ENCODE results near the gene CIDEC.

The CIDEC gene

GRCh38 chr3:9843715-9844438, 36.2 kb downstream of the CIDEC start, which contains the start of gene RPUSD3:
TSS of gene RPUSD3 (minus strand) at chr3:9844008. CDS start at chr3:9843990, 18 bp downstream.
- DNase-seq (ENCODE audit: low read depth, low spot score), result peak; percentile 55
- POLR2A ChIA-PET, result interaction anchor here (1.0 to 1.8 kb wide), 6 partner anchors 12 to 103 kb away, joined by 3 to 7 read pairs (median 4); partner anchors contain the start of gene ARPC4

GRCh38 chr3:9841015-9841414, 39.0 kb downstream of the CIDEC start:
- no peak for DNase-seq (ENCODE audit: low read depth, low spot score)
- no peak overlapping the region for H3K4me3 ChIP-seq (ENCODE audit: low read depth, low read length)
- TF ChIP-seq CTCF (IDR thresholded peaks at IDR 0.05; ENCODE audit: insufficient read depth, low read length, missing control alignments), result no peak
- ChIA-PET CTCF (interaction anchor here (1.8 to 2.7 kb wide), 3 partner anchors 8 to 106 kb away, joined by 9 to 13 read pairs (median 12); no protein-coding TSS in a partner anchor), POLR2A (interaction anchor here (0.6 kb wide), 1 partner anchor 43 kb away, joined by 4 read pairs; no protein-coding TSS in a partner anchor)

More at GRCh38 chr3:9843715-9844438, 36.2 kb downstream of the CIDEC start, which contains the start of gene RPUSD3:
- no peak for TF ChIP-seq CTCF (IDR thresholded peaks at IDR 0.05; ENCODE audit: insufficient read depth, low read length, missing control alignments)
- CTCF ChIA-PET, result interaction anchor here (0.7 to 4.2 kb wide), 8 partner anchors 14 to 129 kb away, joined by 3 to 42 read pairs (median 4); partner anchors contain the start of gene CRELD1
- peak within 1 kb of the TSS; percentile 94 for H3K4me3 ChIP-seq (ENCODE audit: low read depth, low read length)

- ChIA-PET POLR2A (no interaction called here), CTCF (interaction anchor here (1.1 to 2.7 kb wide), 4 partner anchors 7 to 170 kb away, joined by 3 to 12 read pairs (median 6); no protein-coding TSS in a partner anchor)
- TF ChIP-seq CTCF (IDR thresholded peaks at IDR 0.05; ENCODE audit: insufficient read depth, low read length, missing control alignments), result no peak
- no peak overlapping the region for H3K4me3 ChIP-seq (ENCODE audit: low read depth, low read length)
- no peak for DNase-seq (ENCODE audit: low read depth, low spot score)
Measured at GRCh38 chr3:9838856-9839255, 41.2 kb downstream of the CIDEC start.

GRCh38 chr3:9837701-9838582, 42.1 kb downstream of the CIDEC start:
- DNase-seq (ENCODE audit: low read depth, low spot score), result no peak
- CTCF ChIA-PET, result interaction anchor here (0.6 to 2.2 kb wide), 4 partner anchors 19 to 171 kb away, joined by 3 to 8 read pairs (median 4); no protein-coding TSS in a partner anchor
- no peak for TF ChIP-seq CTCF (IDR thresholded peaks at IDR 0.05; ENCODE audit: insufficient read depth, low read length, missing control alignments)
- POLR2A ChIA-PET, result no interaction called here
- no peak overlapping the region for H3K4me3 ChIP-seq (ENCODE audit: low read depth, low read length)

GRCh38 chr3:9834520-9835380, 45.3 kb downstream of the CIDEC start:
- DNase-seq (ENCODE audit: low read depth, low spot score), result no peak
- CTCF ChIA-PET, result interaction anchor here (1.3 kb wide), 2 partner anchors 112 to 117 kb away, joined by 3 to 6 read pairs; no protein-coding TSS in a partner anchor
- H3K4me3 ChIP-seq (ENCODE audit: low read depth, low read length), result no peak overlapping the region
- POLR2A ChIA-PET, result no interaction called here
- no peak for TF ChIP-seq CTCF (IDR thresholded peaks at IDR 0.05; ENCODE audit: insufficient read depth, low read length, missing control alignments)
